OCI-LY3 (cell line): ENCODE measurements around the gene CNTROB.

ENCODE experiments used
- H2AFZ ChIP-seq: fragments of 200-600, 300-600 bp; shearing (Covaris generic); 2 replicates; pipeline ENCODE4 v1.6.0; 2014; ENCODE audit warnings: antibody characterized with exemption, low read depth, low read length
- H3K27ac ChIP-seq: fragments of 200-600, 300-600 bp; sonication (generic); 2 replicates; pipeline ENCODE4 v1.5.1; 2014; ENCODE audit warnings: mild to moderate bottlenecking, low read length, moderate library complexity, mixed read lengths
- H3K27me3 ChIP-seq: fragments of 200-600, 300-600 bp; sonication (generic); 2 replicates; pipeline ENCODE4 v1.6.1; 2014; ENCODE audit warnings: low read depth, low read length, mixed read lengths
- H3K36me3 ChIP-seq: fragments of 200-600, 300-600 bp; sonication (generic); replicated peaks from 2 replicates; pipeline ENCODE3; 2014; ENCODE audit warnings: low read depth, low read length, mixed read lengths
- H3K4me1 ChIP-seq: fragments of 300-600, 200-600 bp; sonication (generic); 2 replicates; pipeline ENCODE4 v1.6.1; 2014; ENCODE audit warnings: low read length, mixed read lengths
- H3K4me2 ChIP-seq: fragments of 200-600, 300-600 bp; sonication (generic); 2 replicates; pipeline ENCODE4 v1.6.1; 2014; ENCODE audit warnings: low read length, mixed read lengths
- H3K4me3 ChIP-seq: fragments of 300-600, 200-600 bp; sonication (generic); 2 replicates; pipeline ENCODE4 v1.5.1; 2014; ENCODE audit warnings: antibody characterized with exemption, mild to moderate bottlenecking, low read length, moderate library complexity
- H3K79me2 ChIP-seq: fragments of 300-600, 200-600 bp; shearing (Covaris generic); 2 replicates; pipeline ENCODE4 v1.6.1; 2014; ENCODE audit warnings: mild to moderate bottlenecking, low read length, mixed read lengths
- H3K9ac ChIP-seq: fragments of 300-600, 200-600 bp; shearing (Covaris generic); 2 replicates; pipeline ENCODE4 v1.6.0; 2014; ENCODE audit warnings: mild to moderate bottlenecking, low read length, moderate library complexity
- H3K9me3 ChIP-seq: fragments of 200-600, 300-600 bp; shearing (Covaris generic); 2 replicates; pipeline ENCODE4 v1.6.1; 2014; ENCODE audit warnings: low read length, mixed read lengths; ENCODE audit not compliant: insufficient read depth
- H4K20me1 ChIP-seq: fragments of 200-600, 300-600 bp; sonication (generic); 2 replicates; pipeline ENCODE4 v1.6.1; 2016; ENCODE audit warnings: low read length, mixed read lengths; ENCODE audit not compliant: insufficient read depth
- CTCF ChIP-seq: fragments of 200-600, 300-600 bp; sonication (generic); IDR thresholded peaks from 2 replicates; pipeline ENCODE4 v1.5.1; 2014; ENCODE audit warnings: antibody characterized with exemption, low read length, low read depth
- EZH2phosphoT487 ChIP-seq: fragments of 200-600 bp; shearing (Covaris generic); IDR thresholded peaks from 2 replicates; pipeline ENCODE4 v1.6.1; 2018; ENCODE audit warnings: antibody characterized with exemption, mixed run types, low read depth

CNTROB gene

GRCh38 chr17:7915179-7915610, 16.8 kb upstream of the CNTROB start:
- Histone ChIP-seq H3K9me3 (no peaks in the 10 kb centered on the region), H3K9ac (peak overlapping the region; percentile 73), H3K79me2 (no peaks in the 10 kb centered on the region), H3K4me1 (peaks cover 9% of the 10 kb centered on the region; the same call in 1 of the 2 replicates), H4K20me1 (no peaks in the 10 kb centered on the region), H3K36me3 (peaks cover 2% of the 10 kb centered on the region), H3K4me2 (peak overlapping the region; percentile 100), H2AFZ (peak overlapping the region; percentile 91), H3K27ac (peak overlapping the region; percentile 72; the same call in 1 of the 2 replicates), H3K4me3 (peak overlapping the region; percentile 97), H3K27me3 (no peaks in the 10 kb centered on the region)
- TF ChIP-seq EZH2phosphoT487 (no peak), CTCF (no peak)

- Histone ChIP-seq H3K4me1 (peaks cover 9% of the 10 kb centered on the region; the same call in 1 of the 2 replicates), H2AFZ (peak within 1 kb of the TSS; percentile 91)
- TF ChIP-seq CTCF (no peak), EZH2phosphoT487 (no peak)
These were observed 16.2 kb upstream of the CNTROB start, which contains the start of gene RNF227 for GRCh38 chr17:7915611-7916384. Gene RNF227, minus strand, starts transcription at chr17:7916289. Its CDS starts 94 bp downstream, at chr17:7916195.

GRCh38 chr17:7916385-7916682, 15.7 kb upstream of the CNTROB start:
- no peaks in the 10 kb centered on the region for H3K27me3 ChIP-seq
- peak overlapping the region; percentile 97 for H3K4me3 ChIP-seq
- no peaks in the 10 kb centered on the region for H3K79me2 ChIP-seq
- peaks cover 9% of the 10 kb centered on the region; the same call in 1 of the 2 replicates for H3K4me1 ChIP-seq
- H3K27ac ChIP-seq = no peak overlapping the region
- peak overlapping the region; percentile 69 for H3K4me2 ChIP-seq
- H2AFZ ChIP-seq = no peak overlapping the region
- peaks cover 2% of the 10 kb centered on the region for H3K36me3 ChIP-seq
- TF ChIP-seq EZH2phosphoT487 (no peak), CTCF (no peak)
- H3K9me3 ChIP-seq = no peaks in the 10 kb centered on the region
- H4K20me1 ChIP-seq = no peaks in the 10 kb centered on the region
- H3K9ac ChIP-seq = no peak overlapping the region

More at GRCh38 chr17:7915611-7916384, 16.2 kb upstream of the CNTROB start, which contains the start of gene RNF227:
- Histone ChIP-seq H3K9ac (peak within 1 kb of the TSS; percentile 73), H3K4me2 (peak within 1 kb of the TSS; percentile 100), H3K4me3 (peak within 1 kb of the TSS; percentile 97), H3K9me3 (no peaks in the 10 kb centered on the region), H3K79me2 (no peaks in the 10 kb centered on the region), H4K20me1 (no peaks in the 10 kb centered on the region), H3K36me3 (peaks cover 2% of the 10 kb centered on the region), H3K27me3 (no peaks in the 10 kb centered on the region), H3K27ac (peak within 1 kb of the TSS; percentile 72)

GRCh38 chr17:7916808-7917207, 15.2 kb upstream of the CNTROB start:
- no peaks in the 10 kb centered on the region for H3K9me3 ChIP-seq
- no peak overlapping the region for H2AFZ ChIP-seq
- no peaks in the 10 kb centered on the region for H4K20me1 ChIP-seq
- no peak overlapping the region for H3K9ac ChIP-seq
- H3K4me2 ChIP-seq = no peak overlapping the region
- TF ChIP-seq EZH2phosphoT487 (no peak), CTCF (no peak)
- H3K79me2 ChIP-seq = no peaks in the 10 kb centered on the region
- no peak overlapping the region for H3K4me3 ChIP-seq
- no peaks in the 10 kb centered on the region for H3K27me3 ChIP-seq
- H3K36me3 ChIP-seq = peaks cover 2% of the 10 kb centered on the region
- H3K27ac ChIP-seq = no peak overlapping the region
- H3K4me1 ChIP-seq = peaks cover 9% of the 10 kb centered on the region; the same call in 1 of the 2 replicates
